Measurements from ENCODE around the gene WDR81. TPM values are rescaled to one million over a fixed set of nuclear protein-coding genes. Genes with fewer than 3 reads are reported as not detected.
A peak's percentile ranks its signal among the peaks of the same experiment; 100 is the strongest.

Gene WDR81
- total RNA-seq, 2 experiments from 2014 or later, result 7.0 to 8.0 TPM

GRCh38 chr17:1725642-1726511, 1.4 kb downstream of the WDR81 start:
- Mint-ChIP-seq H3K27me3 (no peaks in the 10 kb centered on the region), H3K4me3 (peak overlapping the region; percentile 72), H3K27ac (peak overlapping the region; percentile 34), H3K4me1 (ENCODE audit: low read depth) (peaks cover 34% of the 10 kb centered on the region), H3K36me3 (ENCODE audit: low read depth) (peaks cover 6% of the 10 kb centered on the region), H3K9me3 (no peaks in the 10 kb centered on the region)
- no peak for TF ChIP-seq CTCF (IDR thresholded peaks at IDR 0.05)
- POLR2A ChIA-PET, result interaction anchor here (1.0 kb wide), 2 partner anchors 77 to 120 kb away, joined by 3 to 4 read pairs; partner anchors contain the start of gene RILP
- DNase-seq (no peak), ATAC-seq (no peak)
- CTCF ChIA-PET, result interaction anchor here (0.9 kb wide), 1 partner anchor 72 kb away, joined by 3 read pairs; no protein-coding TSS in a partner anchor
- intact Hi-C loops (cut with micrococcal nuclease), result loop anchor here (10.0 kb wide), 1 partner anchor 49 kb away; no protein-coding TSS in a partner anchor

DNA sequence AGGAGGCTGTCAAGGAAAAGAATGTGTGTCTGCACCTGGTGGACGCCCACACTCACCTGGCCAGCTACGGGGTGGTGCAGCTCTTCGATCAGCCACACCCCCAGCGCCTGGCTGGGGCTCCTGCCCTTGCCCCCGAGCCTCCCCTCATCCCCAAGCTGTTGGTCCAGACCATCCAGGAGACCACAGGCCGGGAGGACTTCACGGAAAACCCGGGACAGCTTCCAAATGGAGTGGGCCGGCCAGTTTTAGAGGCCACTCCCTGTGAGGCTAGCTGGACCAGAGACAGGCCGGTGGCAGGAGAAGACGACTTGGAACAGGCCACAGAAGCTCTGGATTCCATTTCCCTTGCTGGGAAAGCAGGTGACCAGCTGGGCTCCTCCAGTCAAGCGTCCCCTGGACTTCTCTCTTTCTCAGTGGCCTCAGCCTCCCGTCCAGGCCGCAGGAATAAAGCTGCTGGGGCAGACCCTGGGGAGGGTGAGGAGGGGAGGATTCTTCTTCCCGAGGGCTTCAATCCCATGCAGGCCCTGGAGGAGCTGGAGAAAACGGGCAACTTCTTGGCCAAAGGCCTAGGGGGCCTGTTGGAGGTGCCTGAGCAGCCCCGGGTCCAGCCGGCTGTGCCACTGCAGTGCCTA, 2.2 kb downstream of the WDR81 start:
- no peak for TF ChIP-seq CTCF (IDR thresholded peaks at IDR 0.05)
- intact Hi-C loops (cut with micrococcal nuclease), result loop anchor here (10.0 kb wide), 1 partner anchor 48 kb away; no protein-coding TSS in a partner anchor
- peaks cover 33% of the 10 kb centered on the region for H3K4me1 Mint-ChIP-seq (ENCODE audit: low read depth)
- CTCF ChIA-PET, result interaction anchor here (0.9 to 1.4 kb wide), 3 partner anchors 43 to 71 kb away, joined by 3 read pairs; no protein-coding TSS in a partner anchor
- ATAC-seq, result no peak
- no peak overlapping the region for H3K27ac Mint-ChIP-seq
- no peak overlapping the region for H3K4me3 Mint-ChIP-seq
- peaks cover 6% of the 10 kb centered on the region for H3K36me3 Mint-ChIP-seq (ENCODE audit: low read depth)
- DNase-seq, result no peak
- no peaks in the 10 kb centered on the region for H3K9me3 Mint-ChIP-seq
- POLR2A ChIA-PET, result interaction anchor here (1.0 kb wide), 1 partner anchor 121 kb away, joined by 3 read pairs; no protein-coding TSS in a partner anchor
- no peaks in the 10 kb centered on the region for H3K27me3 Mint-ChIP-seq

DNA sequence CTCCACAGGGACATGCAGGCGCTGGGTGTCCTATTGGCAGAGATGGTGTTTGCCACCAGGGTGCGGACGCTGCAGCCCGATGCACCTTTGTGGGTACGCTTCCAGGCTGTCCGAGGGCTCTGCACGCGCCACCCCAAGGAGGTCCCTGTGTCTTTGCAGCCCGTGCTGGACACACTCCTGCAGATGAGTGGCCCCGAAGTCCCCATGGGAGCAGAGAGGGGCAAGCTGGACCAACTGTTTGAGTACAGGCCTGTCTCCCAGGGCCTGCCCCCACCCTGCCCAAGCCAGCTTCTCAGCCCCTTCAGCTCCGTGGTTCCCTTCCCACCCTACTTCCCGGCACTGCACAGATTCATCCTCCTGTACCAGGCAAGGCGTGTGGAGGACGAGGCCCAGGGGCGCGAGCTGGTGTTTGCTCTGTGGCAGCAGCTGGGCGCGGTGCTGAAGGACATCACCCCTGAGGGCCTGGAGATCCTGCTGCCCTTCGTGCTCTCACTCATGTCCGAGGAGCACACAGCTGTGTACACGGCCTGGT, 2.8 kb downstream of the WDR81 start:
- Mint-ChIP-seq H3K27ac (no peak overlapping the region), H3K4me1 (ENCODE audit: low read depth) (peaks cover 33% of the 10 kb centered on the region), H3K27me3 (no peaks in the 10 kb centered on the region), H3K4me3 (no peak overlapping the region), H3K36me3 (ENCODE audit: low read depth) (peaks cover 6% of the 10 kb centered on the region), H3K9me3 (no peaks in the 10 kb centered on the region)
- ChIA-PET CTCF (interaction anchor here (1.0 to 1.4 kb wide), 2 partner anchors 42 to 58 kb away, joined by 3 read pairs; no protein-coding TSS in a partner anchor), POLR2A (no interaction called here)
- intact Hi-C loops (cut with micrococcal nuclease), result loop anchor here (10.0 kb wide), 1 partner anchor 47 kb away; no protein-coding TSS in a partner anchor
- ATAC-seq (no peak), DNase-seq (no peak)
- no peak for TF ChIP-seq CTCF (IDR thresholded peaks at IDR 0.05)

GRCh38 chr17:1727876-1728630, 3.5 kb downstream of the WDR81 start:
- no peak overlapping the region for H3K4me3 Mint-ChIP-seq
- ChIA-PET POLR2A (interaction anchor here (1.5 kb wide), 1 partner anchor 8 kb away, joined by 3 read pairs; no protein-coding TSS in a partner anchor), CTCF (interaction anchor here (1.0 to 1.4 kb wide), 2 partner anchors 41 to 58 kb away, joined by 3 read pairs; no protein-coding TSS in a partner anchor)
- no peak for TF ChIP-seq CTCF (IDR thresholded peaks at IDR 0.05)
- intact Hi-C loops (cut with micrococcal nuclease), result loop anchor here (10.0 kb wide), 1 partner anchor 47 kb away; no protein-coding TSS in a partner anchor
- ATAC-seq (no peak), DNase-seq (no peak)
- H3K27ac Mint-ChIP-seq, result no peak overlapping the region
- peaks cover 6% of the 10 kb centered on the region for H3K36me3 Mint-ChIP-seq (ENCODE audit: low read depth)
- H3K9me3 Mint-ChIP-seq, result no peaks in the 10 kb centered on the region
- H3K4me1 Mint-ChIP-seq (ENCODE audit: low read depth), result peaks cover 28% of the 10 kb centered on the region
- H3K27me3 Mint-ChIP-seq, result no peaks in the 10 kb centered on the region

All from activated CD8-positive, alpha-beta T cell treated with anti-CD3 and anti-CD28 coated beads for 36 hours (primary cell).